SK-MEL-5 (cell line): ENCODE data around the gene CHP1. TPM values are rescaled to one million over a fixed set of nuclear protein-coding genes. Genes with fewer than 3 reads are reported as not detected.

Experiments
- total RNA-seq: library from RNA; depleted of rRNA; stranded (reverse); fragments of >200 nt; shearing (Covaris generic); gene quantifications from 2 replicates; pipeline ENCODE4 v1.2.3, GENCODE V29; 2014; rRNA removed

CHP1 gene
- total RNA-seq, 1 experiment from 2014 or later, result 116 TPM

Other genes starting within 250 kb of the CHP1 start
- 14.8 and 15.7 TPM in 2 replicates for gene INO80, start 115.0 kb upstream of the CHP1 start, total RNA-seq
- 0.51 TPM in 1 of 2 replicates, not detected in the other for gene EXD1, start 511 bp upstream of the CHP1 start, total RNA-seq
- gene OIP5, start 101.3 kb downstream of the CHP1 start, total RNA-seq, result 9.2 and 12.8 TPM in 2 replicates
- 83.0 and 87.5 TPM in 2 replicates for gene NUSAP1, start 101.6 kb downstream of the CHP1 start, total RNA-seq
- 38.0 and 39.6 TPM in 2 replicates for gene NDUFAF1, start 171.2 kb downstream of the CHP1 start, total RNA-seq
- 17.6 and 22.6 TPM in 2 replicates for gene RTF1, start 185.8 kb downstream of the CHP1 start, total RNA-seq